PC-3 (cell line): ENCODE results near the gene NECAB2.

Experiments used
- CTCF ChIP-seq: fragments of 300-600 bp; sonication (generic); conservative IDR thresholded peaks from 2 replicates; pipeline ENCODE4 v1.5.1; 2017; ENCODE audit warnings: antibody characterized with exemption, low read depth, mild to moderate bottlenecking, low read length
- EZH2 ChIP-seq: fragments of 300-600 bp; sonication (generic); IDR thresholded peaks from one replicate; pipeline ENCODE4 v1.6.1; 2017; ENCODE audit warnings: antibody characterized with exemption, mild to moderate bottlenecking, low read length; ENCODE audit not compliant: unreplicated experiment

- no peak for TF ChIP-seq CTCF
- no peak for TF ChIP-seq EZH2
These were observed 39.5 kb upstream of the NECAB2 start for GRCh38 chr16:83928341-83929055.
